ENCODE results near the gene RNF148. TPM values are rescaled to one million over a fixed set of nuclear protein-coding genes. Genes with fewer than 3 reads are reported as not detected.

Gene RNF148
- total and polyA plus RNA-seq, 9 of the 15 experiments (the other 6 are each of a cell fraction or from before 2014, with no cell fraction given) = not detected

DNA sequence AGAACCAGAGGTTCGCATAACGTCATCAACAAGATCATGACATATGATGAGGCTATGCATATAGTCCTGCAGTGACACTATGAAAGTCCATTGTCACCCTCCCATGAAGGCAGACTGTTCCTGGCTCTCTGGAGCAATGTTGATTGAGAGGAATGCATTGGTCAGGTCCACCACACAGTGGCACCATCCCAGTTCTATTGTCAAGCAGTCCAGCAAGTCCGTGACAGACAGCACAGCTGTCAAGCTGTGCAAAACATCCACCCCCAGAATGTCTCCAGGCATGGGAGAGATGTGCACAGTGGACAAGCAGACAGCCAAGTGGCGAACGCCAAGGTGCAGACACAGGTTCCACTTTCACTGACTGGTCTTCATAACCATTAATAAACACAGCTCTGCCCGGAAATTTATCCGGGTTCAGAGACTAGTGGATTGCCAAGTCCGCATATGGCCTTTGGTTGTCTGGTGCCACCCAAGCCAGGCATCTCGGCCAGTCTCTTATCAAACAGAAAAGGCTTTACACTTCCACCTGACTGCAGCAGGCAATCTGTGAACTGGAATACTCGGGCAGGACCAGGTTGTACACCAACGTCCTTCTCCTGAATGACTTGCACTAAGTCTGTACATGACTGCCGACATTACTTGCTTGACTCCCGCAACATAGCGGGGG is 11.0 kb downstream of the RNF148 start:
- no peak overlapping the region for H3K4me3 ChIP-seq
- DNase-seq (ENCODE audit: extremely low read depth in 1 of 4, low spot score in 3 of 4) (no peak), ATAC-seq (no peak), FAIRE-seq (no peak)
- H3K9me1 ChIP-seq (ENCODE audit: control insufficient read depth, insufficient read depth, low read length) = no peaks in the 10 kb centered on the region
- ChIA-PET POLR2A (no interaction called here), CTCF (ENCODE audit: low intra/inter-chr PET ratio) (no interaction called here)
- in situ Hi-C loops (cut with MboI) (no loop called here), intact Hi-C loops (cut with micrococcal nuclease) (no loop called here)
- H3K27me3 ChIP-seq (ENCODE audit: control insufficient read depth in 2 of 2, insufficient read depth in 2 of 2, low read length in 2 of 2) = no peaks in the 10 kb centered on the region
- no peak overlapping the region for H3K27ac ChIP-seq (ENCODE audit: extremely low read depth, low read depth, low read length)
- H3K9me3 ChIP-seq (replicated peaks; ENCODE audit: control insufficient read depth, insufficient read depth, low read depth, low read length) = no peaks in the 10 kb centered on the region; the same call in 1 of the 2 replicates
- no peaks in the 10 kb centered on the region for H3K79me2 ChIP-seq (ENCODE audit: control insufficient read depth, insufficient read depth, low read length)
- no peaks in the 10 kb centered on the region for H3K36me3 ChIP-seq (ENCODE audit: control insufficient read depth, insufficient read depth, low read length)
- H3K9ac ChIP-seq (ENCODE audit: insufficient read depth in 1 of 2, low read depth in 2 of 2, low read length in 2 of 2) = no peak overlapping the region
- TF ChIP-seq POU5F1 (IDR thresholded peaks at IDR 0.05; ENCODE audit: borderline replicate concordance, low read depth, low read length, partially characterized antibody) = no peak
- TF ChIP-seq ZNF134 (CRISPR knock-in tag; conservative IDR thresholded peaks at IDR 0.05) = no peak
- TF ChIP-seq FUS (optimal IDR thresholded peaks at IDR 0.05; ENCODE audit: low read depth, low read length) = no peak
- no peak for TF ChIP-seq ZNF75A (CRISPR knock-in tag; IDR thresholded peaks at IDR 0.05)
- no peak for TF ChIP-seq KHSRP (IDR thresholded peaks at IDR 0.05)
- TF ChIP-seq RAD51 (IDR thresholded peaks at IDR 0.05; ENCODE audit: borderline replicate concordance, low read depth) = no peak
- no peak for TF ChIP-seq L3MBTL2 (IDR thresholded peaks at IDR 0.05)
- TF ChIP-seq, protein P1, sequence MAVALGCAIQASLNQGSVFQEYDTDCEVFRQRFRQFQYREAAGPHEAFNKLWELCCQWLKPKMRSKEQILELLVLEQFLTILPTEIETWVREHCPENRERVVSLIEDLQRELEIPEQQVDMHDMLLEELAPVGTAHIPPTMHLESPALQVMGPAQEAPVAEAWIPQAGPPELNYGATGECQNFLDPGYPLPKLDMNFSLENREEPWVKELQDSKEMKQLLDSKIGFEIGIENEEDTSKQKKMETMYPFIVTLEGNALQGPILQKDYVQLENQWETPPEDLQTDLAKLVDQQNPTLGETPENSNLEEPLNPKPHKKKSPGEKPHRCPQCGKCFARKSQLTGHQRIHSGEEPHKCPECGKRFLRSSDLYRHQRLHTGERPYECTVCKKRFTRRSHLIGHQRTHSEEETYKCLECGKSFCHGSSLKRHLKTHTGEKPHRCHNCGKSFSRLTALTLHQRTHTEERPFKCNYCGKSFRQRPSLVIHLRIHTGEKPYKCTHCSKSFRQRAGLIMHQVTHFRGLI (CRISPR knock-in tag; IDR thresholded peaks at IDR 0.05) = no peak
- no TSS peak for BruUV-seq (replicated peaks)
- 2% methylated on average over 14 of the region's 14 CpGs for WGBS (ENCODE audit: insufficient coverage, low coverage, missing lambda C conversion rate)
- no peak overlapping the region for H3K4me2 ChIP-seq (ENCODE audit: insufficient read depth, low read length)
- H2AFZ ChIP-seq (ENCODE audit: low read depth, low read length) = no peak overlapping the region
- no peaks in the 10 kb centered on the region for H3K4me1 ChIP-seq (replicated peaks in 1 of 2; ENCODE audit: control insufficient read depth in 2 of 2, insufficient read depth in 2 of 2, low read length in 2 of 2)
- no peaks in the 10 kb centered on the region for H4K20me1 ChIP-seq (replicated peaks; ENCODE audit: control insufficient read depth, insufficient read depth, low read length)
